ENCODE data around the gene MAP3K20. TPM values are rescaled to one million over a fixed set of nuclear protein-coding genes. Genes with fewer than 3 reads are reported as not detected.
A peak's percentile ranks its signal among the peaks of the same experiment; 100 is the strongest.

MAP3K20 gene
- total RNA-seq, 1 experiment from 2014 or later = 44.5 TPM

- intact Hi-C loops (cut with micrococcal nuclease; ENCODE audit: unreplicated experiment) = loop anchor here (1.0 to 2.0 kb wide), 6 partner anchors 47 to 369 kb away; partner anchors contain the start of gene MAP3K20
- no peaks in the 10 kb centered on the region for H3K36me3 ChIP-seq (ENCODE audit: control insufficient read depth, insufficient read depth, low read length)
- peaks cover 19% of the 10 kb centered on the region for H3K4me1 ChIP-seq
- CTCF ChIA-PET = interaction anchor here (0.6 to 5.0 kb wide), 13 partner anchors 17 to 370 kb away, joined by 3 to 39 read pairs (median 3); no protein-coding TSS in a partner anchor
- no peak overlapping the region for H3K4me3 ChIP-seq (ENCODE audit: low read depth, low read length)
- no TSS peak for BruUV-seq (replicated peaks)
- peak; percentile 94 for TF ChIP-seq CTCF (IDR thresholded peaks at IDR 0.05; ENCODE audit: insufficient read depth in 1 of 2, low read depth in 1 of 2, low read length in 1 of 2, severe bottlenecking in 1 of 2, unreplicated experiment in 1 of 2)
- peak; percentile 74 to 85 for DNase-seq
- Mint-ChIP-seq H3K27me3 (ENCODE audit: insufficient read depth, unreplicated experiment) (no peaks in the 10 kb centered on the region), H3K4me1 (ENCODE audit: low read depth, unreplicated experiment) (peaks cover 17% of the 10 kb centered on the region), H3K36me3 (ENCODE audit: insufficient read depth, unreplicated experiment) (no peaks in the 10 kb centered on the region), H3K4me3 (ENCODE audit: unreplicated experiment) (peak overlapping the region; percentile 15), H3K9me3 (ENCODE audit: unreplicated experiment) (no peaks in the 10 kb centered on the region), H3K27ac (ENCODE audit: unreplicated experiment) (peak overlapping the region; percentile 39)
- no peaks in the 10 kb centered on the region for H3K9me3 ChIP-seq
- no peaks in the 10 kb centered on the region for H3K27me3 ChIP-seq (replicated peaks; ENCODE audit: control insufficient read depth, insufficient read depth, low read length)
- POLR2A ChIA-PET = no interaction called here
Measured at GRCh38 chr2:173027181-173028128, 48.2 kb upstream of the MAP3K20 start.

DNA sequence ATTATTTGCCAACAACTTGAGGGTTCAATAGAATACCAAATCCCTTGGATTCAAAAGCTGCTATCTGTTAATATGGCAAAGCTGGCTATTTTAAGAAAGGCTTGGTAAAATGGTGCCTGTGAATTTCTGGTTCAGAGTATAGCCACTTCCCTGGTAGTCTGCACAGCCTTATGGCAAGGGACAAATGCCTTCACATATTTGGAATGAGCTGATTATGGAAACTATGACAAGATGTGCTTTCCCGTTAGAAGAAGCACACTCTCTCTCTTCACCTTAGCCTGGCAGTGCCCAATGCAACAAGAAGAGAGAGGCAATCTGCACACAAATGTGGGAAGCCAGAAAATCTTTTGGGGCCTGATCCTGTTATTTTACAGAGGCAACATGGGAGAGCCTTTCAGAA lies 47.5 kb upstream of the MAP3K20 start:
- Mint-ChIP-seq H3K36me3 (ENCODE audit: insufficient read depth, unreplicated experiment) (no peaks in the 10 kb centered on the region), H3K4me1 (ENCODE audit: low read depth, unreplicated experiment) (peaks cover 17% of the 10 kb centered on the region), H3K9me3 (ENCODE audit: unreplicated experiment) (no peaks in the 10 kb centered on the region), H3K27me3 (ENCODE audit: insufficient read depth, unreplicated experiment) (no peaks in the 10 kb centered on the region), H3K4me3 (ENCODE audit: unreplicated experiment) (no peak overlapping the region), H3K27ac (ENCODE audit: unreplicated experiment) (peak overlapping the region; percentile 19)
- ChIA-PET POLR2A (no interaction called here), CTCF (interaction anchor here (0.6 to 5.0 kb wide), 12 partner anchors 16 to 722 kb away, joined by 3 to 39 read pairs (median 4); no protein-coding TSS in a partner anchor)
- H3K9me3 ChIP-seq = no peaks in the 10 kb centered on the region
- DNase-seq = no peak
- H3K36me3 ChIP-seq (ENCODE audit: control insufficient read depth, insufficient read depth, low read length) = no peaks in the 10 kb centered on the region
- no peaks in the 10 kb centered on the region for H3K27me3 ChIP-seq (replicated peaks; ENCODE audit: control insufficient read depth, insufficient read depth, low read length)
- peaks cover 19% of the 10 kb centered on the region for H3K4me1 ChIP-seq
- no peak overlapping the region for H3K4me3 ChIP-seq (ENCODE audit: low read depth, low read length)
- intact Hi-C loops (cut with micrococcal nuclease; ENCODE audit: unreplicated experiment) = loop anchor here (2.0 kb wide), 1 partner anchor 47 kb away; the partner anchor contains the start of gene MAP3K20
- no peak for TF ChIP-seq CTCF (IDR thresholded peaks at IDR 0.05; ENCODE audit: insufficient read depth in 1 of 2, low read depth in 1 of 2, low read length in 1 of 2, severe bottlenecking in 1 of 2, unreplicated experiment in 1 of 2)
- no TSS peak for BruUV-seq (replicated peaks)

DNA sequence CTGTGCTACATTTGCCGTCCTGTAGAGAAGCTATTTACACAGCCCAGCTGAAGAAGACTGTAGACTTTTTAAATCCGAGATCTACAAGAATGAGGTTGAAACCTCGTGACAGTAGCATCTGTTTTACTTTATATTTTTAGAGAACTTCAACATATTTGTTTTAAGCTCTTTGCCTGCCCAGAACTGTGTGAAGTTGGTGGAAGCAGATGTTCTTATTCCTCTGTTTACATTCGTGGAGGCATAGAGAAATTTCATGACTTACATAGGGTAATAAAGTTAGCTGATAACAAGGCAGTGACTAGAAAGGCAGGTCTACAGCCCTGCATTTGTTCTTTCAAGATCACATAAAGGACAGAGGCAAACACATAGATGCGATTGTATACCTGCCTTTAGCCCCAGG lies 47.0 kb upstream of the MAP3K20 start:
- H3K4me1 ChIP-seq = peaks cover 19% of the 10 kb centered on the region
- Mint-ChIP-seq H3K4me1 (ENCODE audit: low read depth, unreplicated experiment) (peaks cover 17% of the 10 kb centered on the region), H3K36me3 (ENCODE audit: insufficient read depth, unreplicated experiment) (no peaks in the 10 kb centered on the region), H3K9me3 (ENCODE audit: unreplicated experiment) (no peaks in the 10 kb centered on the region), H3K4me3 (ENCODE audit: unreplicated experiment) (no peak overlapping the region), H3K27ac (ENCODE audit: unreplicated experiment) (peak overlapping the region; percentile 19), H3K27me3 (ENCODE audit: insufficient read depth, unreplicated experiment) (no peaks in the 10 kb centered on the region)
- ChIA-PET CTCF (interaction anchor here (0.6 to 5.0 kb wide), 7 partner anchors 33 to 722 kb away, joined by 3 to 39 read pairs (median 5); no protein-coding TSS in a partner anchor), POLR2A (interaction anchor here (0.6 kb wide), 1 partner anchor 20 kb away, joined by 3 read pairs; no protein-coding TSS in a partner anchor)
- BruUV-seq (replicated peaks) = no TSS peak
- DNase-seq = peak in 1 of 2 experiments; percentile 30
- no peaks in the 10 kb centered on the region for H3K9me3 ChIP-seq
- no peak for TF ChIP-seq CTCF (IDR thresholded peaks at IDR 0.05; ENCODE audit: insufficient read depth in 1 of 2, low read depth in 1 of 2, low read length in 1 of 2, severe bottlenecking in 1 of 2, unreplicated experiment in 1 of 2)
- no peaks in the 10 kb centered on the region for H3K27me3 ChIP-seq (replicated peaks; ENCODE audit: control insufficient read depth, insufficient read depth, low read length)
- intact Hi-C loops (cut with micrococcal nuclease; ENCODE audit: unreplicated experiment) = loop anchor here (2.0 kb wide), 1 partner anchor 46 kb away; the partner anchor contains the start of gene MAP3K20
- H3K36me3 ChIP-seq (ENCODE audit: control insufficient read depth, insufficient read depth, low read length) = no peaks in the 10 kb centered on the region
- H3K4me3 ChIP-seq (ENCODE audit: low read depth, low read length) = no peak overlapping the region
